GM19397 (cell line): ENCODE results near the gene FKBP5.

ENCODE experiments used
- ATAC-seq: cut with Tn5 transposase; IDR thresholded peaks from one replicate; pipeline ENCODE4 v1.9.1; 2021; ENCODE audit warnings: mild to moderate bottlenecking, moderate library complexity; ENCODE audit not compliant: unreplicated experiment

FKBP5 gene

GRCh38 chr6:35665573-35665972 lies 23.1 kb downstream of the FKBP5 start:
- ATAC-seq, result no peak

DNA sequence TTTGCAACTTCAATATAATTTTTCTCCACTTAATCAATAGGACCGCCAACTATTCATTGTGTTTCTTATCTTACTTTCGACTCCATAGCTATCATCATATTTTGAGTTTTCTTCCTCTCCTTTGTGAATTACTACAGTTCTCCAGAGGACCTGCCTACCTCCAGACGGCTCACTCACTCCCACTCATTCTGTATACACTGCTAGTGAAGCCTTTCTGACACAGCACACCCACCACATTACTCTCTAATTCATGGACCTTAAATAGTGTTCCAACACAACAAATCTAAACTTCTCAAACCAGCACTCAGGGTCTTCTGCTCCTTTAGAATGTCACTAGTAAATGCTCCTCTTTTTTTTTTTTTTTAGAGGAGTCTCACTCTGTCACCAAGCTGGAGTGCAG lies 23.8 kb downstream of the FKBP5 start:
- no peak for ATAC-seq

- no peak for ATAC-seq
Observed at GRCh38 chr6:35663447-35664235, 25.1 kb downstream of the FKBP5 start.

- ATAC-seq, result no peak
Observed at GRCh38 chr6:35662999-35663398, 25.7 kb downstream of the FKBP5 start.

- ATAC-seq, result no peak
Observed at GRCh38 chr6:35654883-35655282, 33.8 kb downstream of the FKBP5 start.

GRCh38 chr6:35651244-35651643 lies 37.5 kb downstream of the FKBP5 start:
- ATAC-seq, result no peak

GRCh38 chr6:35650015-35650414 lies 38.7 kb downstream of the FKBP5 start:
- ATAC-seq, result no peak

DNA sequence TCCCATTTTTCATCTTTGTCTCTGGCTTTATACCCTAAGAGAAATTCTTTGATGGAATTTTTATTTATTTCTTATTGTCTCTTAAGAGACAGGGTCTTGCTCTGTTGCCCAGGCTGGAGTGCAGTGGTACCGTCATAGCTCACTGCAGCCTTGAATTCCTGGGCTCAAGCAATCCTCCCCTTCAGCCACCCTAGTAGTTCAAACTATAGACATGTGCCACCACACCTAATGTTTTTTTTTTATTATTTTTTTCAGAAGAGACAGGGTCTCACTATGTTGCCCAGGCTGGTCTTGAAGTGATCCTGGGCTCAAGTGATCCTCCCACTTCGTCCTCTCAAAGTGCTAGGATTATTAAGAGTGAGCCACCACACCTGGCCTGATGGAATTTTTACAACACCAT lies 40.5 kb downstream of the FKBP5 start:
- no peak for ATAC-seq

- no peak for ATAC-seq
Observed at GRCh38 chr6:35647400-35647799, 41.3 kb downstream of the FKBP5 start.

DNA sequence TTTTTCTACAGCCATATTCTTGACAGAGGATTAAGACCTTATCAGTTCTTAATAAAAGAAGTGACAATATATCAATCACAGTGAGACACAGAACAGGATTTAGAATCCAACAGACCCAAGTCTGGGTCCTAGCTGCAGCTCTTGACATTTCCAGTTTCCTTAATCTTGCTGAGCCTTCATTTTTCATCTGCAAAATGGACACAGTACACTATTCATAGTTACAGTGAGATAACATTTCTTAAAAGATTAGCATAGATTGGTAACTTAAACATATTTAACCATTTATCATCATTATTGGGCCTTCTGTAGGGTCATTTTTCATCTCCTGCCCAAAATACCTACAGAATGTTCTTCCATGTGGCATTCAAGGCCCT lies 45.6 kb downstream of the FKBP5 start:
- no peak for ATAC-seq

DNA sequence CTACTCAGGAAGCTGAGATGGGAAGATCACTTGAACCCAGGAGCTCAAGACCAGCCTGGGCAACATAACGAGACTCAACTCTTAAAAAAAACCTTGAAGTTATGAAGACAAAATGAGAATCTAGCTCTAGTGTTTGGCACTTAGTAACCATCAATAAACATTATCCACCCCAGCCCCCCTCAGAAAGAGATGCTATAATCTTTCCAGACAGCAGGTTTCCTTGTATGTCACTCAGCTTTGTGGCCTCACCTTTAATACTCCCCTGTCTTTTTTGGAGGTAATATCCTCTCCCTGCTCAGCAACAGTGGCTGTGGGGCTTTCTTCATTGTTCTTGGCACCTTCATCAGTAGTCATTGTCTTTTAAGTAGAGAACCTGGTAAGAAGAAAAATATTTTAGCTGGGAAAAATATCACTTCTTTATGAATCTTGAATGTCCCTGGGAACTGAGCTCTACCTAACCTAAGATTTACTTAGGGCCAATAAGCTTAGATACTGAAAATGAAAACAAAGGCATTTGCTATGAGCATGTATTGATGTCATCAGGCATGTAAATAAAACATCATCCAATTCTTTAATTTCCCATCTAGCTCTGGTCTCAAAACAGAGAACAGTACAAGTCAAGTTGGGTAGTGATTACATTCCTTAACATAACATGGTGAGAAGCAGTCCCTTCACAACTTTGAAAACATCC lies 46.1 kb downstream of the FKBP5 start:
- no peak for ATAC-seq

DNA sequence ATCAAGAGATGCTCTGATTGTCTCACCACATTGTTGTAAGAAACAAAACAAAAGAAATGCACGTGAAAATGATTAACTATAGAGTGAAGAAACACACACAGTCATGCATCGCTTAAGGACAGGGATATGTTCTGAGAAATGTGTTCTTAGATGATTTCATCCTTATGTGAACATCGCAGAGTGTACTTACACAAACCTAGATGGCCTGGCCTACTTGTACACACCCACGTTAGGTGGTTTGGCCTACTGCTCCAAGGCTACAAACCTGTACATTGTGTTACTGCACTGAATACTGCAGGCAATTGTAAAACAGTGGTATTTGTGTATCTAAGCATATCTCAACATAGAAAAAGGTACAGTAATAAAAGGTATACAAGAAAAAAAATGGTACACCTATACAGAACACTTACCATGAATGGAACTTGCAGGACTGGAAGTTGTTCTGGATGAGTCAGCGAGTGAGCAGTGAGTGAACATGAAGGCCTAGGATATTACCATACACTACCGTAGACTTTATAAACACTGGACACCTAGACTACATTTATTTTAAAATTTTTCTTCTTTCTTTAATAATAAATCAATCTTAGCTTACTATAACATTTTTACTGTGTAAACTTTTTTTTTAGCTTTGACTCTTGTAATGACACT lies 48.6 kb downstream of the FKBP5 start:
- ATAC-seq, result no peak

GRCh38 chr6:35638679-35639078 lies 50.0 kb downstream of the FKBP5 start:
- ATAC-seq, result no peak

GRCh38 chr6:35637911-35638310 lies 50.8 kb downstream of the FKBP5 start:
- no peak for ATAC-seq

- no peak for ATAC-seq
Observed at GRCh38 chr6:35635601-35636597, 52.8 kb downstream of the FKBP5 start.

DNA sequence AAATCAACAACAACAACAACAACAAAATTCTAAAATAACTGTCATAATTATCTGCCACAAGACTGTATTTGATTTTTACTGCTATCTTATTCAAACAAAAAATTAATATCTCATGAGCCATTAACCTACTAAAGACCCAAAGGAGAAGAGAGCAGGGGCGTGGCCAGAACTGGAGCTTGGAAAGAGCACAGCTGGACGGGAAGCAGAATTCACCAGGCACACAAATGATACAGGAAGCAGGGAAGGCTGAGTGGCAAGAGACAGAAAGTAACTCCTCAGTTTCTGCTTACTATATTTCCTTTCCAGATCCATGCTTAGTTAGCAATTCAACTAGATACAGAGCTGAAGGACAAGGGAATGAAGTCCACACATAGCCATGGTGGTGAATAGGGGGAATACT lies 54.4 kb downstream of the FKBP5 start:
- ATAC-seq, result no peak

GRCh38 chr6:35633579-35634089 lies 55.1 kb downstream of the FKBP5 start:
- ATAC-seq, result no peak

DNA sequence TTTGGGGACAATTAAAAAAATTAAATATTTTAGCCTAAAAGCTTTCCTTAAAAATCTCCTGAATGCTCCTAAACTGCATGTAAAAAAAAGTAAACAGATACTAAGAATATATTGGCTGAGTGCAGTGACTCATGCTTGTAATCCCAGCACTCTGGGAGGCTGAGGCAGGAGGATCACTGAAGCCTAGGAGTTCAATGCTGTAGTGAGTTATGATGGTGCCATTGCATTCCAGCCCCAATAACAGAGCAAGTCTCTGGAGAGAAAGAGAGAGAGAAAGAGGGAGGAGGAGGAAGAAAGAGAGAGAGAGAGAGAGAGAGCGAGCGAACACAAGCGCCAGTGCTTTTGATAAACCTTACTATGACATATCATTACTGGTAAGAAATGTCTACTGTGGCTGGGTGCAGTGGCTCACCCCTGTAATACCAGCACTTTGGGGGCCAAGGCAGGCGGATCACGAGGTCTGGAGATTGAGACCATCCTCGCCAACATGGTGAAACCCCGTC lies 58.8 kb downstream of the FKBP5 start:
- no peak for ATAC-seq

DNA sequence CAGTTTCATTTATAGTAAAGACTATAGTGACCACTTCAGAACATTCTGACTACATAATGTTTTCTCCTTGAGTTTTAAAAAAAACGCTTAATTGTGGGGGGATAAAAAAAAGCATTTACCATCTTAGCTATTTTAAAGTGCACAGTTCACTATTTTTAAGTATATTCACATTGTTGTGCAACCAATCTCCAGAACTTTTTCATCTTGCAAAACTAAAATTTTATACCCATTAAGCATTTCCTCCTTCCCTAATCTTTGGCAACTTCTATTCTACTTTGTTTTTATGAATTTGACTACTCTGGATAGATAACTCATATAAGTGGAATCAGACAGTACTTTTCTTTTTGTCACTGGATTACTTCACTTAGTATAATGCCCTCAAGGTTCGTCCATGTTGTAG lies 62.3 kb downstream of the FKBP5 start:
- ATAC-seq, result no peak

- no peak for ATAC-seq
Observed at GRCh38 chr6:35624341-35625070, 64.2 kb downstream of the FKBP5 start.
